ENCODE measurements around the gene VKORC1L1. TPM values are rescaled to one million over a fixed set of nuclear protein-coding genes. Genes with fewer than 3 reads are reported as not detected.
"Not testable (repeated sequence)": the region's sequence is repeated elsewhere in the genome, so short reads cannot be mapped to it uniquely, and the experiment has no call there.

The VKORC1L1 gene
- total RNA-seq, 1 donor from 2014 or later: 12.7 TPM

DNA sequence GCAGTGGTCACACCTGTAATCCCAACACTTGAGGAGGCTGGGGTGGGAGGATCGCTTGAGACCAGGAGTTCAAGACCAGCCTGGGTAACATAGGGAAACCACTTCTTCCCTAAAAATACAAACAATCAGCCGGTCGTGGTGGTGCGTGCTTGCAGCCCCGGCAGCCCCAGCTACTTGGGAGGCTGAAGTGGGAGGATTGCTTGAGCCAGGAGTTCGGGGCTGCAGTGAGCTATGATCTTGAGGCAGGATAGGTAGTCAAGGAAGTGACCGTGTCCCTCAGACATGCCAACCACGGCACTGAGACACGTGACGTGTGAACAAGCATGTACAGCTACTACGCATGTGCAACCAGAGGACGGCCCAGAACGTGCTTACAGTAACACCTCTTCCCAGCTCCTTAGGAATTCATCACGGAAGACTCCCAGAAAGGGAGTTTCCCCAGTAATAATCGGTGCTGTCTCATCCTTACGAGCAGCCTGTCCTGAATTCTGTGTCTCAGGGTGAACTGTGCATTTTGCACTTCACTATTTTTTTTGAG, 103.9 kb downstream of the VKORC1L1 start:
- DNase-seq (ENCODE audit: low read depth): no peak

DNA sequence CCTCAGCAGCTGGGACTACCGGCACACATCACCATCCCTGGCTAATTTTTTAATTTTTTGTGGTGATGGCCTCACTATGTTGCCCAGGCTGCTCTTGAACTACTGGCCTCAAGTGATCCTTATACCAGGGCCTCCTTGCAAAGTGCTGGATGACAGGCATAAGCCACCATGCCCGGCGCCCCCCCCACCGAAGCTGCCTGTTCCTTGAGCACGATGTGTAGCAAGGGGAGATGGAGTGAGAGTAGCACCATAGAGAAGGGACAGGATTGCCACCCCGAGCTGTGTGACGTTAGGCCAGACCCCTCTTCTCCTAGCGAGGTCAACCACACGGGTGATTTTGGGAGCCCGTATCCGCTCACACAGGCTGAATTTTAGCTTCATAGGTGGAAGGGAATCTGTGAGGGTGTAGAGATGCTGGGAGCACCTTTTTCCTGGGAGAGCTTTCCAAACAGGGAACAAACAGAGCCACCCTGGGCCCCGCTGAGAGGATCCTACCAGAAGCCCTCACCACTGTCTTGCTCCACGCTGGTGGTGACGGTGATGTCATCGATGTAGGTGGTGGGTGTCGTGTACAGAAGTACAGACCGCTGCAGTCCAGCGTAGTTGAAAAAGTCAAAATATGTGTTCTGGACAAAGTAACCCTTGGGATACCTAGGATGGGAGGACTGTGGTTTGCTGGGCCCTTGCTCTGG, 106.2 kb downstream of the VKORC1L1 start:
- DNase-seq (ENCODE audit: low read depth): no peak

DNA sequence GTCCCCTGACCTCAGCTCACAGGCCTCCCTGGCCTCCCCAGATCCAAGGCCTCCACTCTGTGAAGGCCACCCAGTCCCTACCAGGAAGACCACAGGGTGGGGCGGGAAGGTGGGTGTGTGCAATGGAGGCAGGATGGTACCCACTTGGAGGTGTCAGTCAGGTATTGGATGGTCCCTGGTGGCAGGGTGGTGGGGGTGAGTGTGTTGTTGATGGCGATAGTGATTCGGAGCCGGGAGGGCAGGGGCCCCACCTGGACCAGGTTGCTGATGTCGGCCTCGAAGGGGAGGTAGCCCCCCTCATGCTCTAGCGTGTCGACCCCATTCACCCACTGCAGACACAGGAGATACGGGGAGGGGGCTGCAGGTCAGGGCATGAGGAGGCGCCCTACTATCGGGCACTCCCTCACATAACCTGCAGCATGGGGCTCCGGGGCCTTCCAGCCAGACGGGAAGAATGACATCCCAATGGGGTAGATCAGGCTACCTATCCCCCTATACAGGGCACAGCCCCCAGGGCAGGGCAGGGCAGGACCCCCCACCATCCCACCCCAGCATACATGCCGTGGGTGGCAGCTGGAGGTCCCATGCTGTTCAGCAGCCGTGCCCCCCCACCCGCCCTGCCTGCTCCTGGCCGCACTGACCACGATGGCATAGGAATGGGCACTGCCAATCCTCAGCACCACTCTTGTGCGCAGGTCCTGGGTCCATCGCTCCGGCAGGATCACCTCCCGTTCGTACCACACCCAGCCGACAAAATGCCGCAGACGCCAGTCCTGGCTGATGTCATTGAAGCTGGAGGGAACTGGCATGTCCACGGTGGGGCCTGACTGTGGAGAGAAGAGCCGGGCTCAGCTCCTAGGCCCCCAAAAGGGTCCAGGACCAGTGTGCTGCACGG, 107.0 kb downstream of the VKORC1L1 start:
- no peak for DNase-seq (ENCODE audit: low read depth)

DNA sequence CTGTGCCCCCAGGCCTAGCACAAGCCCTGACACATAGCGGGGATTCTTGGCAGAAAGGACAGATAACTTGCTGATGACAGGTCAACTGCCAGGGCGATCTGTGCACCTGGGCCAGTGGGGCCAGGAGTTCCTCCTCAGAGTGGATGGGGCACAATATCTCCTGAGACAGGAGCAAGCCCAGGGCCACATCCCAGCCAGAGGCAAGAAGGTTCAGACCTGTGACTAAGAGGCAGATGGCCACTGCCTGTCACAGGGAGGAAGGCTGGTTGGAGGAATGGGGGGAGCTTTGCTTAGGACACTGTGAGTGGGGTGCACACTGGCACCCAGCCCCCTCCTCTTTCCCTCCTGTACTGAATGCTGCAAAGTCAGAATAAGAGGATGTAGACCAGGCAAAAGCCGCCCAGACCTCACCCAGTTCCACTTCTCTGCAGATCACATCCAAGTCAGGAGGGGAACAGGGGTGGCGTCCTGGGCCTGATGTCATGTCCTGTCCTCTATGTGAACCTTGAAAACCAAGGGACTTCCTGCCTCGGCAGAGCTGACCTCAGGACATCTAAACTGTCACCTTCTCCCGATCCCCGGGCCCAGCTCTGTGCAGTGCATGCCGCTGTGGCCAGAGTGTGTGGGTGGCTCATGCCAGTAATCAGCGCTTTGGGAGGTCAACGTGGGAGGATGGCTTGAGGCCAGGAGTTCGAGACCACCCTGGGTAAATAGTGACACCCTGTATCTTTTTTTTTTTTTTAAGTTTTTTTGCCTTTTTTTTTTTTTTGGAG, 107.8 kb downstream of the VKORC1L1 start:
- no peak for DNase-seq (ENCODE audit: low read depth)

DNA sequence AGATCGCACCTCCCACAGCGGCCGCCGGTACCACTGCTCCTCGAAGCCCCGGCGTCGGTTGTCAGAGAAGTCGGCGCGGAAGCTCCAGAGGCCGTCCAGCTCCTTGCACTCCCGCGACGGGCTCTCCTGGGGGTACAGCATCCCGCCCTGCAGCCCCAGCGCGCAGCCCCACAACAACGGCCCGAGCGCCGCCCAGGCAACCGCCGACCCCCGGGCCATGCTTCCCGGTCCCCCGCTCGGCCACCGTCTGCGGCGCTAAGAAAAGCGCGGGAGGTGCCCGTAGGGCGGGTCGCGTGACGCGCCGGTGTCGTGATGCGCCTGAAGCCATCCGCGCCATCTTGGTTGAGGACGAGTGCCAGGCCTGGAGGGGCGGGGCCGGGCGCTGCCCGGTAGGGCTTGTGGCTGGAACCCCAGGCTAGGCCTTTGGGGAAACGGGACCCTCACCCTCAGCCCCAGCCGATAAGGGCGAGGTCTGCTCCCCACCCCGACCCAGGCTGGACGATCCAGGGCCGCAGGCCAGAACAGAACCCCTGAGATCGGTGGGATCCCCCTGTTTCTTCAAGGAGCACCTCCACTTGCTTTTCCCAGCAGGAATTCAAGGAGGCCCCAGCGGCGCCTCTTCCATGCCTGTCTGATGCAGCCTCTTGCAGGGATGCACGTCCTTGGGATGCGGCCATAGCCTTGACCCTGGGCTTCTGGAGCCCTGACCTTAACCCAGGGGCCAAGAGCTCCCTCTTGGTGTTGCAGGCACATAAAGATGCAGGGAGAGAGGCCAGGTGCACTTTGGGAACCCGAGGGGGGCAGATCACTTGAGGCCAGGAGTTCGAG, 109.3 kb downstream of the VKORC1L1 start, which contains the start of gene GUSB:
GUSB (minus strand) TSS at position 249 of the 828 bp plus-strand sequence; CDS start at position 219, 30 bp downstream.
- DNase-seq (ENCODE audit: low read depth): peak; percentile 94

DNA sequence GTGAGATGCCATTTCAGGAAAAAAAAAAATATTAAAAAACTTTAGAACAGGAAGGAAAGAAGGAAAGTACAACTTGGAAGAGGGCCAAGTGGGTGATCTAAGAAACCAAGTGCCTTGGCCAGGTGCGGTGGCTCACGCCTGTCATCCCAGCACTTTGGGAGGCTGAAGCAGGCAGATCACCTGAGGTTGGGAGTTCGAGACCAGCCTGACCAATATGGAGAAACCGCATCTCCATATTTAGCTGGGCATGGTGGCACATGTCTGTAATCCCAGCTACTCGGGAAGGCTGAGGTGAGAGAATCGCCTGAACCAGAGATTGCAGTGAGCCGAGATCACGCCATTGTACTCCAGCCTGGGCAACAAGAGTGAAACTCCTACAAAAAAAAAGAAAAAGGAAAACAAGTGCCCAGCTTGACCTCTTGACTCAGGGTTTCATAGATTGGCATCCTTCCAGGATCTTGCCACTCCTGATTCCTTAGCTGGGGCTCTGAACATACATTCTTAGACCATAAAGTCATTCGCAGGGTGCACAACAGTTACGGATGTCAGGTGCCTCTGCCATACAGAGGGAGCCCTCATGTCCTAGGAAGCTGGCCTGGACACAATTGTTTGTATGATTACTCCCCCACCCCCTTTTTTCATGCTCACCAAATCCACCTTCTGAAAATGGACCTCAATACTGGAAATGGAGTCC, 111.2 kb downstream of the VKORC1L1 start:
- peak; percentile 12 for DNase-seq (ENCODE audit: low read depth)

DNA sequence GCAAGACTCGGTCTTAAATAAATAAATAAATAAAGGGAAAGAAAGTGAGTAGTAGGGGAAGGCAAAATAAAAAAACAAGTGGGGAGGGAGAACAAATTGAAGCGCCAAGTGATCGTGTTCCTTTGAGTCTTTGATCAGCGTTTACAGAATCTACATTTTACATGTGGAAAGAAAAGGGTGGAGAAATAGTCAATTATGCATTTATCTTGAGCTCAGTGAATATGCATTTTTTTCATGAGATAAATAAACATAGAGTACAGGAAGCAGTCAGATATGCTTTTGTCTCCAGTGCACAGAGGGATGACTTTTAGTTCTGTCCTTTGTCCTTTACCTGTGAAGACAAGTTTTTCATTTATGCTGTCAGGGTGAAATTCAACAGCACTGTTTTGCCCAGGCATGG, 115.2 kb downstream of the VKORC1L1 start:
- DNase-seq (ENCODE audit: low read depth): no peak

DNA sequence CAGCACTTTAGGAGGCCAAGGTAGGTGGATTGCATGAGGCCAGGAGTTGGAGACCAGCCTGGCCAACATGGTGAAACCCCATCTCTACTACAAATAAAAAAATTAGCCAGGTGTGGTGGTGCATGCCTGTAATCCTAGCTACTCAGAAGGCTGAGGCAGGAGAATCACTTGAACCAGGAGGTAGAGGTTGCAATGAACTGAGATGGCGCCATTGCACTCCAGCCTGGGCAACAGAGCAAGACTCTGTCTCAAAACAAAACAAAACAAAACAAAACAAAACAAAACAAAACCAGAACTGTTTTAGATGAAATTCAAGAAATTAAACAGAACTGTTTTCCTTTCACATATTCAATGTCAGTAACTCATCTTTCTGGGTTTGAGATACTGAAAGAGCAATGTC, 115.6 kb downstream of the VKORC1L1 start:
- DNase-seq (ENCODE audit: low read depth): not testable (repeated sequence)

DNA sequence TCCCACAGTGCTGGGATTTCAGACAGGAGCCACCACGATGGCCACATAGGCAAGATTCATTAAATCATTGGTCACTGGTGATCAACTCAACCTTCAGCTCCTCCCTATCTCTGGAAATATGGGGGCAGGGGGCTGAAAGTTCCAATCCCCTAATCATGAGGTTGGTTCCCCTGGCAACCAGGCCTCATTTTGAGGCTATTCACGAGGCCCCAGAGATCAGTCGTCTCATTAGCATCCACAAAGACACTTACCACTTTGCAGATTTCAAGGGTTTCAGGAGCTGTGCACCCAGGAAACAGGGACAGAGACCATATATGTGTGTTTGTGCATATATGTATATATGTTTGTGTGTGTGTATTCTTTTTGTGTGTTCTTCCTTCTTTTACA, 116.8 kb downstream of the VKORC1L1 start:
- no peak for DNase-seq (ENCODE audit: low read depth)

DNA sequence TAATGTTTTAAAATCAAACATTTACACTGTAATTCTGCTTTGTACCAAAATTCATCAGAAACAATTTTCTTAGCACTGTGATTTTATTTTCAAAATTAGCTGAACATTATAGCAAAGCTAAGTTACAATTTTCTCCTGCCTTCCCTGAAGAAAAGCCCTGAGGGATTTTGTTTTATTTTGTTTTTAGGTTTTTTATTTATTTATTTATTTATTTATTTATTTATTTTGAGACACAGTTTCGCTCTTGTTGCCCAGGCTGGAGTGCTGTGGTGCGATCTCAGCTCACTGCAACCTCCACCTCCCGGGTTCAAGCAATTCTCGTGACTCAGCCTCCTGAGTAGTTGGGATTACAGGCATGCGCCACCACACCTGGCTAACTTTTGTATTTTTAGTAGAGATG, 119.0 kb downstream of the VKORC1L1 start:
- DNase-seq (ENCODE audit: low read depth): not testable (repeated sequence)

DNA sequence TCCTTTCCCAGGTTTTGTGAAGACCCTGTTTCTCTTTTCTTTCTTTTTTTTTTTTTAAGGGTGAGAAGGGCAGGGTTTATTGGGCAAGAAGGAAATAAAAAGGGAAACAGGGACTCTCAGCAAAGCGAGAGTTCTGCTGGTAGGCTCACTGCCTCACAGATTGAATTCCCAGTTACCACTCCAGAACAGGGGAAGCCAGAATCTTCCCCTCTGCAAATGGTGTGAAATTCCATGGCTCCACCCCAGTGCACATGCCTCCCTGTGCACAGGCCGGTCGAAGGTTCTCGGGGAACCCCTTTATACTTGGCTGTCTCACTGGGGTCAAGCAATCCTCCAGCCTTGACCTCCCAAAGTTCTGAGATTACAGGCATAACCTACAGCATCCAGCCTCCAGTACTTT, 119.7 kb downstream of the VKORC1L1 start:
- no peak for DNase-seq (ENCODE audit: low read depth)

DNA sequence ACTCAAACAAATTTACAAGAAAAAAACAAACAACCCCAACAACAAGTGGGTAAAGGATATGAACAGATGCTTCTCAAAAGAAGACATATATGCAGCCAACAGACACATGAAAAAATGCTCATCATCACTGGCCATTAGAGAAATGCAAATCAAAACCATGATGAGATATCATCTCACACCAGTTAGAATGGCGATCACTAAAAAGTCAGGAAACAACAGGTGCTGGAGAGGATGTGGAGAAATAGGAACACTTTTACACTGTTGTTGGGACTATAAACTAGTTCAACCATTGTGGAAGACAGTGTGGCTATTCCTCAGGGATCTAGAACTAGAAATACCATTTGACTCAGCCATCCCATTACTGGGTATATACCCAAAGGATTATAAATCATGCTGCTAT, 122.1 kb downstream of the VKORC1L1 start:
- not testable (repeated sequence) for DNase-seq (ENCODE audit: low read depth)

DNA sequence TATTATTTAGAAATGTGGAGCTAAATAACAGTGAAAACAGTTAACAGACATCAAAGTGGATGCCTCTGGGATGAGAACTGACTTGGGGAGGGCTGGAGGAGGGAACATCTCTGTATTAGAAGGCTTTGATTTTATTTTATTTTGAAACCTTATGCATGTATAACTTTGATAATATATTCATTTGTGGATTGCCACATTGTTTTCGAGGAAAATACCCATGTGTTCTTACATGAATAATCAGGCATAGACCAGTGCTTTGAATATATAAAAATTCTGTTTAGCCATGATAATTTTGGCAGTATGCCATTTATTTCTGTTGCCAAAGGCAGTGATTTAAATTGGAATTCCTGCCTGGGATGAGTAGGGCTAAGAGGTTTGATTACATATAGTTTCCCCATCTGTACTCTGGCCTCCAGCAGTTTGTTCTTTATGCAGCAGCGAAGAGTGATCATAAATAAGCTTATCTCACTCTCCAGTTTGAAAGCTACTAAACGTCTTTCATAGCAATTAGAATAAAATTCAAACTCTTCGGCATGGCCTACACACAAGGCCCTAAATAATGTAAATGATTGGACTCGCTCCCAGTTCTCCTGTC, 128.0 kb downstream of the VKORC1L1 start:
- not testable (repeated sequence) for DNase-seq (ENCODE audit: low read depth)

DNA sequence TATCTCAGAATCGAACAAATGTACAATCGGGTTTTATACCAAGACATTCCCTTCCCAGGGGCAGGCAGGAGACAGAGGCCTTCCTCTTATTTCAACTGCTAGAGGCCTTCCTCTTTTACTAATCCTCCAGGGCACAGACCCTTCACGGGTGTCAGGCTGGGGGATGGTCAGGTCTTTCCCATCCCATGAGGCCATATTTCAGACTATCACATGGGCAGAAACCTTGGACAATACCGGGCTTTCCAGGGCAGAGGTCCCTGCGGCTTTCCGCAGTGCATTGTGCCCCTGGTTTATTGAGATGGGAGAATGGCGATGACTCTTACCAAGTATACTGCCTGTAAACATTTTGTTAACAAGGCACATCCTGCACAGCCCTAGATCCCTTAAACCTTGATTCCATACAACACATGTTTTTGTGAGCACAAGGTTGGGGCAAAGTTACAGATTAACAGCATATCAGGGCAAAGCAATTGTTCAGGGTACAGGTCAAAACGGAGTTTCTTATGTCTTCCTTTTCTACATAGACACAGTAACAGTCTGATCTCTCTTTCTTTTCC, 132.3 kb downstream of the VKORC1L1 start:
- not testable (repeated sequence) for DNase-seq (ENCODE audit: low read depth)

DNA sequence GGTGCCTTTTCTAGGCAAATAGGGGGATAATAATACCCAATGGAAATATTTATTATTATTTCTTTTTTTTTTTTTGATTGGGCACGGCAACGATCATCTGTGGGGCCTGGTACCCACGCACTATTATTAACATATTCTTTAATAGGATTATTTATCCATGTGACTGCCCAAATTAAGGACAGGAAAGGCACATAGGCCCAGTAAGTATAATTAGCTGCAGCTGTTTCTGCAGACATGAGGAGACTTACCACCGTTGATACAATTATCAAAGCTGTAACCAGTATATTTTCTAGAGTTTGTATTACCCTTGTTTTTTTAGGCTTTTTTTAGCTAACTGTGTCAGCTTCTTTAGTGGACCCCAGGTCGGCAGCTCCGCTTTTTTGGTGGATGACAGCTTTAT, 134.4 kb downstream of the VKORC1L1 start:
- DNase-seq (ENCODE audit: low read depth): peak; percentile 45

Data from myocyte (in vitro differentiated cells).